Type B pancreatic cell (in vitro differentiated cells): Measurements from ENCODE around the gene B3GNT7. TPM values are rescaled to one million over a fixed set of nuclear protein-coding genes. Genes with fewer than 3 reads are reported as not detected.

ENCODE experiments used
- DNase-seq: peaks from one replicate; pipeline ENCODE4 v3.0.0; 2021; ENCODE audit warnings: mixed read lengths; ENCODE audit not compliant: unreplicated experiment; ENCODE audit errors: extremely low spot score
- H3K27ac Mint-ChIP-seq: 2 replicates; pipeline ENCODE4 v1.8.0; 2021; ENCODE audit warnings: mild to moderate bottlenecking, mixed read lengths
- H3K27me3 Mint-ChIP-seq: 2 replicates; pipeline ENCODE4 v1.8.0; 2021; ENCODE audit warnings: mixed read lengths
- H3K36me3 Mint-ChIP-seq: 2 replicates; pipeline ENCODE4 v1.8.0; 2021; ENCODE audit warnings: mixed read lengths
- H3K4me1 Mint-ChIP-seq: one replicate; pipeline ENCODE4 v1.8.0; 2021; ENCODE audit warnings: mixed read lengths; ENCODE audit not compliant: unreplicated experiment
- H3K4me3 Mint-ChIP-seq: 2 replicates; pipeline ENCODE4 v1.8.0; 2021; ENCODE audit warnings: mild to moderate bottlenecking, mixed read lengths
- H3K9me3 Mint-ChIP-seq: 2 replicates; pipeline ENCODE4 v1.8.0; 2021; ENCODE audit warnings: mixed read lengths
- CTCF ChIP-seq: fragments of 200-600 bp; sonication (generic); conservative IDR thresholded peaks from 2 replicates; pipeline ENCODE4 v1.5.0; 2021; ENCODE audit warnings: antibody characterized with exemption, mild to moderate bottlenecking
- total RNA-seq: library from RNA; stranded (reverse); gene quantifications from 2 replicates; pipeline ENCODE4 v1.2.1, GENCODE V29; 2021; ENCODE audit warnings: low replicate concordance

Gene B3GNT7
- total RNA-seq, 1 donor from 2014 or later = 6.8 TPM

GRCh38 chr2:231422056-231422455 lies 26.5 kb downstream of the B3GNT7 start:
- H3K27me3 Mint-ChIP-seq = no peaks in the 10 kb centered on the region
- no peak overlapping the region for H3K4me3 Mint-ChIP-seq
- no peak for DNase-seq
- no peaks in the 10 kb centered on the region for H3K4me1 Mint-ChIP-seq
- TF ChIP-seq CTCF = no peak
- no peaks in the 10 kb centered on the region for H3K36me3 Mint-ChIP-seq
- no peaks in the 10 kb centered on the region for H3K9me3 Mint-ChIP-seq
- no peak overlapping the region for H3K27ac Mint-ChIP-seq

GRCh38 chr2:231423176-231423575 lies 27.7 kb downstream of the B3GNT7 start:
- no peak for DNase-seq
- Mint-ChIP-seq H3K36me3 (no peaks in the 10 kb centered on the region), H3K4me3 (no peak overlapping the region), H3K9me3 (no peaks in the 10 kb centered on the region), H3K4me1 (no peaks in the 10 kb centered on the region), H3K27me3 (no peaks in the 10 kb centered on the region), H3K27ac (no peak overlapping the region)
- TF ChIP-seq CTCF = no peak

- no peaks in the 10 kb centered on the region for H3K27me3 Mint-ChIP-seq
- H3K36me3 Mint-ChIP-seq = no peaks in the 10 kb centered on the region
- no peak for DNase-seq
- H3K4me1 Mint-ChIP-seq = no peaks in the 10 kb centered on the region
- H3K27ac Mint-ChIP-seq = no peak overlapping the region
- H3K9me3 Mint-ChIP-seq = no peaks in the 10 kb centered on the region
- no peak overlapping the region for H3K4me3 Mint-ChIP-seq
- no peak for TF ChIP-seq CTCF
Measured at GRCh38 chr2:231425291-231425810, 29.8 kb downstream of the B3GNT7 start.

- Mint-ChIP-seq H3K9me3 (peaks cover 3% of the 10 kb centered on the region), H3K27me3 (no peaks in the 10 kb centered on the region)
- TF ChIP-seq CTCF = no peak
Measured at GRCh38 chr2:231425811-231426703, 30.5 kb downstream of the B3GNT7 start.

GRCh38 chr2:231427116-231427515 lies 31.6 kb downstream of the B3GNT7 start:
- Mint-ChIP-seq H3K27me3 (no peaks in the 10 kb centered on the region), H3K4me1 (no peaks in the 10 kb centered on the region), H3K36me3 (no peaks in the 10 kb centered on the region), H3K9me3 (peaks cover 5% of the 10 kb centered on the region), H3K27ac (no peak overlapping the region), H3K4me3 (no peak overlapping the region)
- no peak for DNase-seq
- no peak for TF ChIP-seq CTCF

More at GRCh38 chr2:231425811-231426703, 30.5 kb downstream of the B3GNT7 start:
- H3K36me3 Mint-ChIP-seq = no peaks in the 10 kb centered on the region
- no peak for DNase-seq
- H3K27ac Mint-ChIP-seq = no peak overlapping the region
- no peaks in the 10 kb centered on the region for H3K4me1 Mint-ChIP-seq
- no peak overlapping the region for H3K4me3 Mint-ChIP-seq
